Daoy (cell line): ENCODE measurements around the gene SOX13. TPM values are rescaled to one million over a fixed set of nuclear protein-coding genes. Genes with fewer than 3 reads are reported as not detected.

Experiments
- DNase-seq: peaks from one replicate; pipeline ENCODE4 v3.0.0-alpha.2; 2015; ENCODE audit warnings: low read depth
- total RNA-seq: library from RNA; depleted of rRNA; stranded (reverse); fragments of >200 nt; shearing (Covaris generic); gene quantifications from 2 replicates; pipeline ENCODE4 v1.2.3, GENCODE V29; 2014

Gene SOX13
- total RNA-seq, 1 experiment from 2014 or later = 6.1 TPM

DNA sequence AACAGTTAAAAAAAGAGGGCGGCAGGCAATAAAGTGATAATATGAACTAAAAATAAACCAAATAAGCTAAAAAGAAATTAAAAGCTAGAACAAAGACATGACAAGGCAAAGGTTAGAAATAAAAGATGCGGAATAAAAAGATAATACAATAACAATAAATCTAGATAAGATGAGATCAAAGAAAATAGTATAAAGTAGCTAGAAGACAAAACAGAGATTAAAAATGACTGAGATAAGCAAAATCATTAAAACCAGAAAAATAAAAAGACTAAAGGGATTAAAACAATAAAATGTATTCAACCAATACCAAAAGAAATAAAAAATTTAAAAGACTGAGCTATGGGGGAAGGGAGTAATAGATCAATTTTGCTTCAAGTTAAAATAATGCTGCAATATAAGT, 10.8 kb upstream of the SOX13 start:
- no peak for DNase-seq

DNA sequence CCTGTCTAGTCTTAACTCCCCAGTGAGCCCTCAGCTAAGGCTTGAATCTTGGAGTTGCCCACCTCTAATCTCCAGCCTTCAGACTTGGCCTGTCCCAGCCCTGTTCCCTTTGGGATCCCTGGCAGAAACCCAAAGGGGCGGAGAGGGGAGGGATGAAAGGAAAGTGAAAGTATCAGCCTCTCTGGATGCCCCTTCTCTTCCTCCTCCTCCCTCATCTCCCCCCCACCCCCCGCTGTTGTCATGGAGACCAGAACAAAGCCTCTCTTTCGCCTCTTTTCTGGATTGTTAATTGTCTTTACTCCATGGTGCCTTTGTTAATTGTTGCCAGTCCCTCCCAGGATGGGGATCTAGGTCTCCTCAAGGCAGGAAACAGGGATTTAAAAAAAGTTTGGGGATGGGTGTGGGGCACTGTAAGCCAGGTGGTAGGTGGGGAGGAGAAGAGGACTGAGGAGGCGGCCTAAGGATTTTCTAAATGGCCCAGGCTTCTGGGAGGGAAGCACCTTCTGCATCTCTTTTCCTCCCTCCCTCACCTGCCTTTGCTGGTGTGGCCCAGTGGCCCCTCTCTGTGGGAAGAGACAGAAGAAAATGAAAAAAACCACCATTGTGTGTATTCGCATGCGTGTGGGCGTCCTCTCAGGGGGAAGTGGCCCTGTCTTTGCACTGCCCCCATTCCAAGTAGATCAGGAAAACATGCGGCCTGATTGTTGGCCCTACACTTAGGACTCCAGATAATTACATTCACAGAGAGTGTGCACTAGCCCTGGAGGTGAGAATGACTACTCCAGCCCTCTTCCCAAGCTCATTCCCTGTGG, 7.5 kb upstream of the SOX13 start:
- DNase-seq = peak; percentile 63

DNA sequence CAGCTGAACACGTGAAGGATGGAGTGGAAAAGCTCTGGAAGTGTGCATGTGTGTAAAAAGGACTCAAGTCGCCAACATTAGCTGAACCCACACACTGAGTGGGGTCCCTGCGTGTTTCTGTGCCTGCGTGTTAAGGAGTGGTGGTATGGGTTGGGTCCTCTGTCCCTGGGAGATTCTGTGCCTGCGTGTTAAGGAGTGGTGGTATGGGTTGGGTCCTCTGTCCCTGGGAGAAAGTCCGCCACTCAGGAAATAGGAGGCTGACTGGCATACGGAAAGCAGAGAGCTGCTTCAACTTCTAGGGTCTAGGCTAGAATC, 7.0 kb upstream of the SOX13 start:
- DNase-seq = no peak

DNA sequence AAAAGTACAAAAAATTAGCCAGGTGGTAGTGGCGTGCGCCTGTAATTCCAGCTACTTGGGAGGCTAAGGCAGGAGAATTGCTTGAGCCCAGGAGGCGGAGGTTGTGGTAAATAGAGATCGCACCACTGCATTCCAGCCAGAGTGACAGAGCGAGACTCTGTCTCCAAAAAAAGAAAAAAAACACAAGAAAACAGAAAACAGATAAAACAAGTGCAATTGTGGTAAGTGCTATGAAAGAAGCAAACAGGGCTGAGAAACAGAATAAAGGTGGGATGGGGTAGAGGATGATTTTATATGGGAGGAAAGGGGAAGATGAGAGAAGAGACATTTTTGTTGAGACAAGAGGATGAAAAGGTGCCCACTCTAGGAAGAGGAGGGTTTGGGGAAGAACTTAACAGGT, 5.0 kb upstream of the SOX13 start:
- no peak for DNase-seq

DNA sequence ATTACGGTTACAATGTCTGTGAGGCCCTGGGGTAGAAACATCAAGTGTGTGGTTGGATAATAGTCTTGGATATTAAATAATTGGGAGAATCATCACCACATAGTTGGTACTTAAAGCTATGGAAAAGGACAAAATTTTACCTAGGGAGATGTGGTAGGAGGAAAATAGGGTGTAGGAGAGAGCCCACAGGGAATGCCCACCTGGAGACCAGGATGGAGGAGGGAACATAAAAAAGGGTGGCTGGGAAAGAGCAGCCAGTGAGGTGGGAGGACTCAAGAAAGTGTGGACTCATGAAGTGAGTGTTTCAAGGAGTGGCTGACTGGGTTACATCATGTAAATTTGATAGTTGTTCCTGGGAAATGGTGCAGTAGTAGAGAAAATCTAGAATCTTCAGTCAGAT, 3.0 kb upstream of the SOX13 start:
- no peak for DNase-seq

DNA sequence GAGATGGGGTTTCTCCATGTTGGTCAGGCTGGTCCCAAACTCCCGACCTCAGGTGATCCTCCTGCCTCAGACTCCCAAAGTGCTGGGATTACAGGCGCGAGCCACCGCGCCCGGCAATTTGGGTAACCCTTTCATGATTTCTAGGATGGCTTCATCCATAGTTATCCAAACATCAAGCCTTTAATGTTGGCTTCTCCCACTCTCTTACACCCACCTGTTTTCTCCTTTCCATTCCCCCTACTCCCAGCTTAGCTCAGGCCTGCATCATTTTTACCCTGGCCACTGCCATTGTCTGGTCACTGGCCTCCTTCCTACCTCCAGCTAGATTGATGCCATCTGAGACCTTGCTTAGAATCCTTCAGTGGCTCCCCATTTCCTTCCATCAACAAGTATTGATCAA, 2.0 kb upstream of the SOX13 start:
- no peak for DNase-seq

DNA sequence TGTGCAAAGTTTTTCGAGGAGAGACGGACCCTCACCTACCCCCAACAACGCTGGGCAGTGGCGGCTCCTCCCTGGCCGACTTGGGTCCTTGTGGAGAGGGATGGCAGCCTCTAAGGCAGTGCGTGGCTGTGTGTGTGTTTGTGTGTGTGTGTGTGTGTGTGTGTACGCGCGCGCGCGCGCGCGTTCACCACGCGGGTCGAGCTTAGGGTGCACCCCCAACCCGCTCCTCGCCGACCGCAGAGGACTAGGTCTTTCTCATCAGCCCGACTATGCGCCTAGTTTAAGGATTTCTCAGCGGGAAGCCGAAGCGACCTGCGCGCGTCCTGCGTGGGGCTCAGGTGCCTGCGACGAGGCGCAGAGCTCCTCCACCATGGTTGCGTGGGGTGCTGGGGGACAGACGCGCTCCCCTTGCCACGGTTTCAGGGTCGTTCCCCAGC, 940 bp downstream of the SOX13 start:
- peak; percentile 33 for DNase-seq

DNA sequence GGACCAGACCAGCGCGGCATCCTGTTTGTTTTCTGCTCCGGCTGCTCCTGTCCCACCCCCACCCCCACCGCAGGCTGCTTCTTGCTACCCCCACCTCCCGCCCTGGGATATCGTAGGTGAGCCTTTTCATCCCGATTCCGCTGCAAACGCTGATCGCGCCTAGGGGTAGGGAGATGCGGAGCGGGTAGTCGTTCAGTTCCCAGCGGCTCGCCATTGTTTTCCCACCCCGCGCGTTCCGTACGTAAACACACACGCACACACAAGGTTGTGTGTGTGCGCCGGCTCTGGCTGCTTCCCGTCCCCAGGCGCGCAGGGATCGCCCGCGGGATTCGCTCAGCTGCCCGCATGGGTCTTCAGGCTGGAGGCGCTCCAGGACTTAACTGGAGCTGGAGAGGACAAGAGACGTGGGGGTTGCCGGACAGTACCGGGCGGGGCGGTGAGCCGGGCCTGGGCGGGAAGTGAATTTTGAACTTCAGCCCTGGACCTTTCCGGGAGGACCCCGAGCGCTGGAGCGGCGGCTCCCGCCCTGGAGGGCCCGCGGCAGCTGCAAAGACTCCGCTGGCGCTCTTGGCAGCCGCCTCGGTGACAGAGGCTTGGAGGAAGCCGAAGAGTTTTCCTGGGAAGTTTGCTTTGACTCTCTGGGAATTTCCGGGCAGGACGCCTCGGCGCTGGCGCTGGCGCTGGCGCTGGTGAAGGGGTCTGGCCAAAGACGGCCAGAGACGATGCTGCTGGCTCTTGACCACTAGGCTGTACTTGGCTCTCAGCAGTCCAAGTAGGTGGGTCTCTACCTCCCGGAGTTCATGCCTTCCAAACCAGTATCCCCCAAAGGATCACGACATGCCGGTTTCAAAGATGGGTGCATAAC, 1.6 kb downstream of the SOX13 start:
- DNase-seq = peak; percentile 60

DNA sequence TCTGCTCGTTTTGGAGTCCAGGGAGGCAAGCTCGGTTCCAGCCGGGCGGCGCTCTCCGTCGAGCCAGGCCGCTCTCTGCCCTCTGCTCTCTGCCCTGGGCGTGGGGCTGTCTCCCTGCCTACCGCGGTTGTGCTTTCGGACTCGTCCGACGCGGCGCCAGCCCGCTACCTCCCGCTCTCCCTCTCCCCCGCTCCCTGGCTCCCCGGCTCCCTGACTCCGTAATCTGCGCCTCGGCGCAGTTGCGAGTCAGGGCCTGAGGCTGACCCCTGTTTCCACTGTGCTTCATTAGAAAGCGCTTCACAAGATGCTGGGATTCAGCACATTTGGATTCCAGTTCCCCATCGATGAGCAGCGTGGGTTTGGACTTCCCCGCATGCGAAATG, 2.2 kb downstream of the SOX13 start:
- DNase-seq = no peak

DNA sequence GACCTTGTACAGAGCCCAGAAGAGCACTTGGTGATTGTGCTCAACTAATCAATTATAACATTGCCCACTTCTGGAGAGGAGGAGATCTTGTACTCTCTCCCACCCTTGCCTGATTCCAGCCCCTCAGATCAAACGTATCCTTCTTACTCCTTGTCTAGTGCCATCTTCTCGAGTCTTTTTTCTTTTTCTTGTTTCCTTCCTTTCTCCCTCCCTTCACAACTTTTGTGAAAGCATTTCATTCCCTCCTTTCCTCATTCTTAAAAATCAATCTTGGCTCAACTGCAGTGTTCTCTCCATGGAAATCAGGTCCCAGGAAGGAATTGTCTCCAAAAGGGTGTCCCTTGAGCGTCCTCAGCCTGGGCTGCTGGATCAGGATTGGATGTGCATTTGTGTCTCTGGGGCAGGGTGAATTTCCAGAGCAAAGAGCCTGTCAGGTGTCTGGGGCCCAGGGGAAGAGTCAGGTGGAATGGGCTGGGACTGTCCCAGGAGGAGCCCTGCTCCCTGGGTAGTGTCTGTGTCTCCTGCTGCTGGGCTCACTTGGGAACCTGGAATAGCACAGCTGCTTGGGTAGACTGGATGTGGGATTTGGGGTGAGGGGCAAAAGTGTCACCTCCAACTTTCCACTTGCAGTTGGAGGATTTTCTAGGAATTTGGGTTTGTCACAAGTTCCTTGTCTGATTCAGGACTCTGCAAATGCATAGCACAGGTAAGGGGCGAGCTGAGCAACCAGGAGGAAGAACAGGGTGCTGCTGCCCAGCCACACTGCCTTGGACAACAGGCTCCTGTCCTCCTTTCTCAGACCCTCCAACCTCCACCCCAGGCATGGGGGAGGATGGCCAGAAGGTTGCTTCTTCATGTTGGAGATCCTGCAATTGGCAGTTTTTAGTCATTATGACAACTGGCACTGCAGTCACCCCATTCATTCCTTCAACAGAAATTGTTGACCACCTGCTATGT, 3.3 kb downstream of the SOX13 start:
- no peak for DNase-seq

DNA sequence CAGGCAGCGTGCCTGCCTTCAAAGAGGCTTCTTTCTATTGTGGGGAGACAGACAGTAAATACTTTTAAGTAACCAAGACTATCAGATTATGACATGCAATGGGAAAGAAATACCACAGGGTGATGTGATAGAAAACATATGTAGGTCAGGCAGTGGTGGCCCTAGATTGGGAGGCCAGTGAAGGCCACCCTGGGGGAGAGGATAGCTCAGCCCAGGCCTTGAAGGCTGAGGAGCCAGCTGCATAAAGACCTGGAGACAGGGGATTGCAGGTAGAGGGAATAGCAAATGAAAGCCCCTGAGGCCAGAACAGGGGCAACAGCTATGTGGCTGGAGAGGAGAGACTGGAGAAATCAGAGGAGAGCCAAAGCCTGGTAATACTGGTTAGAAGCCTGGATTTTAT, 4.0 kb downstream of the SOX13 start:
- no peak for DNase-seq

DNA sequence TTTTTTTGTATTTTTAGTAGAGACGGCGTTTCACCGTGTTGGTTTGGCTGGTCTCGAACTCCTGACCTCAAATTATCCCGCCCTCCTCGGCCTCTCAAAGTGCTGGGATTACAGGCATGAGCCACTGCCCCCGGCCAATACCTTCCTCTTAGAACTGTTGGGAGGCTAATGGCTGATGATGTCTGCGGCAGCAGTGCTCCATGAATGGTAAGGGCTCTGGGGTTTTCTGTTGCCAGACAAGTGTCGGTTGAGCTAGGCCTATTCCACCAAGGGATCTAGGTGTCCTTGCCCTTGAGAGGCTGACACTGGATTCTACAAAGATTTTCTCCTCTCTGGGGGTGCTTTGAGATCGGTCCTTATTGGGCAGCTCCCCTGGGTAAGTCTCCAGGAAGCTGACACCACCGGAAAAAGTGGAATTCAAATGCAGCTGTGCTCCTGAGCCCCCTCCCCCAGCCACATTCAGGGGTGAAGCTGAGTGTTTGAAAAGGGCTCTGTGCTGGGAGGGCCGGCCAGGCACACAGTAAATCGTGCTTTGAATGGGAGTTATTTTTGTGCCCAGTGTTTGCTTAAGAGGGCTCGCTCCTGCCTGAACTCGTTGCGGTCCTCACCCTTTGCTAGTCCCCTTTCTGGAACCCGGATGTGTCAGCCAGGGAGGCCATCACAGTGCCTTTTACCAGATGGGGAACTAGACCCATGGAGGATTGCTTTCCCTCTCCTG, 5.2 kb downstream of the SOX13 start:
- DNase-seq = no peak

DNA sequence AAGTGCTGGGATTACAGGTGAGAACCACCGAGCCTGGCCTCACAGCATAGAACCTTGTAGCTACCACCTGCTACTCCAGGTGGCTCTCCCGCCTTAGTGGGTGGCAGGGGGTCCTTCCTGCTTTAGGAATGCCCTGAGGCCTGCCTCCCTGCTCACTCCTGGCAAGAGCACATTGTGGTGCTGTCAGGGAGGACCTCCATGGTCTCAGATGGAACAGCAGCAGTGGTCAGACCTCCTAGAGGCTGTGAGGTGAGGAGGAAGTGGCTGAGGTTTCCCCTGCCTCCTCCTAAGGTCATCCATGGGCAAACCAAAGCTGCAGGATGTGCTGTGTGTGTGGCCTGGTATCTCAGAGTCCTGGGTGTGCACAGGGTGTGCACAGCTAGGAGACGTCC, 6.7 kb downstream of the SOX13 start:
- no peak for DNase-seq

DNA sequence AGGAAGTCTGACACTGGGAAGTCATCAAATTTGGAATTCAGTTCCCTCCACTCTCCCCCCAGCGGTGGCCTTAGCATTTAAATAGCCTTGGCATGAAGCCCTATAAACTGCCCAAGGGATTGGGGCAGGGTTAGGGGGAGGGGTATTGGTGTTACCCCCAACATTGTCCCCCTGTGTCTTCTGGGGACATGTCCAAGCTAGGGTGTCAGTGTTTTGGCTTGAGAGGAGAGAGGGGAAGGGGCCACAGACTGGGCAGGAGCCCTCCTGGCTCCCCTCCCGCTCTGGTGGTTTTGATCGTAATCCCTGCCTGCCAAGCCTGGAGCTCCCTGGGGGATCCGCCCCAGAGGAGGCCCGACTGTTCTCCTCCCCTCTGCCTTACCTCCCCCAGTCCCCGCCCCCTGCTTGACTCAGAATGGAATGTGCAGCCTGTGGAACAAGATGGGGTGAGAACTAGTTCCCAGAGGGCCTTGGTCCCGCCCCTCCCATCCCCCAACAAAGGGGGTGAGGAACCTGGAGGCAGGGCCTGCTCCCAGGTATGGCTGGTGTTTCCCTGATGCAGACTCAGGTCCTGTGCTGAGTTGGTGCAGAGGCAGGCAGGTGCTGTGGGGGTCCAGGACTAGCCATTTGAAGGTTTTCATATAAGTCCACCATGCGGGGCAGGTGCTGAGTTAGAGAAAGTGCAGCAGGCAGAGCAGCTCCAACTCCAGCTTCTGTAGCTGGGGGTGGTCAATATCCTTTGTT, 7.4 kb downstream of the SOX13 start:
- DNase-seq = peak; percentile 94

DNA sequence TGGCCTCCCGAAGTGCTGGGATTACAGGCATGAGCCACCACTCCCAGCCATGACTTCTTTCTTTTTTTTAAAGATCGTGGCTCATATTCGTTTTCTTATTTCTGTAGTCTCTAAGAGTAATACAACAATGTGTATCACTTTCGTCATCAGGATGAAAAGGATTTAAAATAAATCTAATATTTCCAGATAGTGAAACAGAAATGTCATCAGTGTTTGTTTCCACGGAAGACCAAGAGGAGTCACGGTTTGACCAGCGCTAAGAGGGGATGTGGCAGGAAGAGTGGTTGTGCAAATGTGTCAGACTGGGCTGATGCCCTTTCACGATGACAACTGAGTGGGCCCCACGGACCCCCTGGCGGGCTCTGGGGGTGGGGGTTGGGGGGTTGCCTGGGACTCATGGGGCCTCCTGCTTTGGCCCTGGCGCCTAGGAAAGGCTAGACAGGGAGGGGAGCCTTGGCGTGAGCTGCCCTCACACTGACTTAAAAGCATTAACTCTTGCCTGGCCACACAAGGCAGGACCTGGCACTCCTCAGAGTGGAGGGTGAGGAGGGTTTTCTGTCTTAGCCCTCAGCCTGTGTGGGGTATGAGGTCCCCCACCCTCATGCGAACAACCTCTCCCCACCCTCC, 8.4 kb downstream of the SOX13 start:
- no peak for DNase-seq

DNA sequence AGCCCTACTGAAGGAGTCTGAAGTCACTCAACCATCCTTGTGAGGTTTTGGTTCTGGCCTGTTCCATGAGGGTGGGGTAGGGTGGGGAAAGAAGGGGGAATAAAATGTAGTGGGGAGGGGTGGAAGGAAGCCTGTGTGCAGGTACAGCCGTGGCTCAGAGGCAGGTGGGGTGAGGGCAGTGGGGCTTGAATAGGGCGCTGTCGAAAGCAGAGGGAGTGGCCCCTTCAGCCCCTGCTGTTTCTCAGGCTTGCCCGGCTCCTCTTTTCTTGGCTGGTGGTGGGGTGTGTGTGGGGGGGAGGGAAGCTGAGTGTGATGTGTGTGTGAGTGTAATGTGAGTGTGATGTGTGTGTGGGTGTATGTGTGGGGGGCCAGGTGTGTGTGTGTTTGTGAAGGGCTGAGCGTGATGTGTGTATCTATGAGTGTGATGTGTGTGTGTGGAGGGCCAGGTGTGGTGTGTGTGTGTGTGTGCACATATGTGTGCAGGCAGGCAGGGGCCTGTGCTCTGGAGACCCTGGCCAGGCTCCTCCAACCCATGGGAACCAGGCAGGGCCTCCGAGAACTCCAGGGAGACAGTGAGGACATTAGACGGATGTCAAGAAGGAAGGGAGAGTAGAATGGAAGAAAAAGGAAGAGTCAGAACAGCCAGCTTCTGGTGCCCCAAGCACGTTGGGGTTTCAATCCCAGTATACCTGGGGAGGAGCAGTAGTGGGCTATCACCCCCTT, 9.0 kb downstream of the SOX13 start:
- DNase-seq = no peak

DNA sequence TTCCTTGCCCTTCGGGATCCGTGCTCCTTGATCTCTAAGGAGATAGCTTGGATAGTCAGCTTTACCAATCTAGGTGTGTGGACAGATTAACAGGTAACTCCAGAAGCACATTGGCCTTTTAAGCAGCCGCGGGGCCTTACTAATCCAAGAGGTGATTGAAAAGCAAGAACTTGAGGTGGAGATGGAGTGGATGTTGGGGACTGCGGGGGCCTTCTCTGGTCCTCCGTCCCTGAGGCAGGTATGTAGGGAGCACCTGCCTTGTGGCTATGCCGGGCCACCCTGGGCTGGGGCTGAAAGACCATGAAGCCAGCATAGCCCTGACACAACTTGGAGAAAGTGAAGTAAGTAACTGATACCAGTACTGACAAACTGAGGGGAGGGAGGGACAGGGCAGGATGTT, 10.6 kb downstream of the SOX13 start:
- no peak for DNase-seq

DNA sequence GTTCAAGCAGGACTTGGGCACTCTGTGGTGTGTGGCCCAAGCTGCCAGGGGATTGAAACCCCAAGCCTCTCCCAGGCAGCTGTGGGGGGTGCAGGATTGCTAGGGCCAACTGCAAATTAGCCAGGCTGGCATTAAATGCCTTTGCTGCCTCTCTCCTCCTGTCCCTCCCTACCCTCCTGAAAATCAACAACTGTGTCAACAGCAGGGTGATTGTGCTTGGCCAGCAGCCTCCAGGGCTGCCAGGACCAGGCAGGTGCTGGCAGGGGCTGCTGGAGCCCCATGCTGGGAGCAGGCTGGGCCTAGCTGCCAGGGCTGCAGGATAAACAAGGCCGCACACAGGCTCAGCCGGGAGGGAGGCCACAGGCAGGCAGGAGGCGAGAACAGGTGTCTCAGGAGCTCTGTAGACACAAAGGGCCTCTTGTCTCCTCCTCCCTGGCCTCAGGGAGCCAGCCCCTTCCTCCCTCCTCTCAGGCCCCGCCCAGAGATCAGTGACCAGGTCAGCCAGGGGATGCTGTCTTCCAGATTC, 11.4 kb downstream of the SOX13 start:
- no peak for DNase-seq

DNA sequence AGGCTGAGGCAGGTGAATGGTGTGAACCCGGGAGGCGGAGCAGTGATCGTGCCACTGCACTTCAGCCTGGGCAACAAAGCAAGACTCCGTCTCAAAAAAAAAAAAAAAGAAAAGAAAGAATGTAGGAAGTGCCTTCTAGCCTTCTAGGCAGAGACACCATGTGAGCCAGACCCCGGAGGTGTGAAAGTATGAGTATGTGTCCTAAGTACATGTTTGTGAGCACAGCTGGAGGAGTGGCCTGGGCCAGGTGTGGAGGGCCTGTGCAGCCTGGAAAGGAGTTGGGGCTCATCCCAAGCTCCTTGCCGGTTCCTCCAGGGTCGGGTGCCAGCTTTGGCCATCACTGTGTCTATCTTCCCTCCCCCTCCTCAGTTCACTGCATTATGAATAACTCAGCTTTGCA, 13.0 kb downstream of the SOX13 start:
- DNase-seq = no peak
